Measurements from ENCODE around the gene DGCR6L.
"Not testable (repeated sequence)": the region's sequence is repeated elsewhere in the genome, so short reads cannot be mapped to it uniquely, and the experiment has no call there.

Gene DGCR6L

GRCh38 chr22:20324139-20324516, 4.3 kb upstream of the DGCR6L start:
- no peak for TF ChIP-seq CTCF (IDR thresholded peaks at IDR 0.05)
- Histone ChIP-seq H3K4me3 (ENCODE audit: low read depth in 1 of 2, low read length in 1 of 2) (no peak overlapping the region), H3K9me3 (no peaks in the 10 kb centered on the region), H3K27ac (no peak overlapping the region), H3K36me3 (no peaks in the 10 kb centered on the region), H3K27me3 (peaks cover 7% of the 10 kb centered on the region), H3K4me1 (ENCODE audit: control insufficient read depth in 1 of 2, insufficient read depth in 1 of 2, low read depth in 1 of 2, low read length in 1 of 2) (peaks cover 13% of the 10 kb centered on the region in 2 experiments)

GRCh38 chr22:20321552-20322211, 1.8 kb upstream of the DGCR6L start:
- H3K9me3 ChIP-seq; H3K27me3 ChIP-seq; H3K4me3 ChIP-seq (ENCODE audit: low read depth in 1 of 2, low read length in 1 of 2); H3K27ac ChIP-seq; H3K36me3 ChIP-seq: not testable (repeated sequence)
- H3K4me1 ChIP-seq (ENCODE audit: control insufficient read depth in 1 of 2, insufficient read depth in 1 of 2, low read depth in 1 of 2, low read length in 1 of 2) = peaks cover 17 to 18% of the 10 kb centered on the region in 2 experiments

- H3K27ac ChIP-seq = peak overlapping the region; percentile 68
- H3K36me3 ChIP-seq, H3K27me3 ChIP-seq, H3K9me3 ChIP-seq: not testable (repeated sequence)
- H3K4me1 ChIP-seq (ENCODE audit: control insufficient read depth in 1 of 2, insufficient read depth in 1 of 2, low read depth in 1 of 2, low read length in 1 of 2) = peaks cover 17 to 18% of the 10 kb centered on the region in 2 experiments
- H3K4me3 ChIP-seq (ENCODE audit: low read depth in 1 of 2, low read length in 1 of 2) = peak overlapping the region; percentile 87 to 98
Observed at GRCh38 chr22:20320659-20321551, 1.0 kb upstream of the DGCR6L start.

- no peak for TF ChIP-seq CTCF (IDR thresholded peaks at IDR 0.05)
- H3K27me3 ChIP-seq = no peaks in the 10 kb centered on the region
- H3K4me1 ChIP-seq (ENCODE audit: control insufficient read depth in 1 of 2, insufficient read depth in 1 of 2, low read depth in 1 of 2, low read length in 1 of 2) = peaks cover 17 to 18% of the 10 kb centered on the region in 2 experiments
- peak overlapping the region; percentile 68 for H3K27ac ChIP-seq
- H3K4me3 ChIP-seq (ENCODE audit: low read depth in 1 of 2, low read length in 1 of 2) = peak overlapping the region; percentile 87 to 98
- peaks cover 11% of the 10 kb centered on the region for H3K36me3 ChIP-seq
- no peaks in the 10 kb centered on the region for H3K9me3 ChIP-seq
Observed at GRCh38 chr22:20319041-20319744, 667 bp downstream of the DGCR6L start.

GRCh38 chr22:20318043-20318688, 1.7 kb downstream of the DGCR6L start:
- not testable (repeated sequence) for H3K4me3 ChIP-seq (ENCODE audit: low read depth in 1 of 2, low read length in 1 of 2); H3K27me3 ChIP-seq; H3K9me3 ChIP-seq; H3K27ac ChIP-seq
- Histone ChIP-seq H3K36me3 (peaks cover 11% of the 10 kb centered on the region), H3K4me1 (ENCODE audit: control insufficient read depth in 1 of 2, insufficient read depth in 1 of 2, low read depth in 1 of 2, low read length in 1 of 2) (peaks cover 17 to 18% of the 10 kb centered on the region in 2 experiments)

GRCh38 chr22:20317402-20318042, 2.3 kb downstream of the DGCR6L start:
- H3K27me3 ChIP-seq; H3K4me3 ChIP-seq (ENCODE audit: low read depth in 1 of 2, low read length in 1 of 2); H3K9me3 ChIP-seq; H3K27ac ChIP-seq: not testable (repeated sequence)
- peak; percentile 43 for TF ChIP-seq CTCF (IDR thresholded peaks at IDR 0.05)
- peaks cover 11% of the 10 kb centered on the region for H3K36me3 ChIP-seq
- peaks cover 17 to 18% of the 10 kb centered on the region in 2 experiments for H3K4me1 ChIP-seq (ENCODE audit: control insufficient read depth in 1 of 2, insufficient read depth in 1 of 2, low read depth in 1 of 2, low read length in 1 of 2)

Measured in neutrophil (primary cell).